ENCODE data around the gene FCAR.

GRCh38 chr19:54851353-54851752 lies 22.7 kb upstream of the FCAR start:
- TF ChIP-seq ATF3 (IDR thresholded peaks at IDR 0.05) = no peak
- TF ChIP-seq RAD21 (IDR thresholded peaks at IDR 0.05) = no peak
- TF ChIP-seq, protein P1, sequence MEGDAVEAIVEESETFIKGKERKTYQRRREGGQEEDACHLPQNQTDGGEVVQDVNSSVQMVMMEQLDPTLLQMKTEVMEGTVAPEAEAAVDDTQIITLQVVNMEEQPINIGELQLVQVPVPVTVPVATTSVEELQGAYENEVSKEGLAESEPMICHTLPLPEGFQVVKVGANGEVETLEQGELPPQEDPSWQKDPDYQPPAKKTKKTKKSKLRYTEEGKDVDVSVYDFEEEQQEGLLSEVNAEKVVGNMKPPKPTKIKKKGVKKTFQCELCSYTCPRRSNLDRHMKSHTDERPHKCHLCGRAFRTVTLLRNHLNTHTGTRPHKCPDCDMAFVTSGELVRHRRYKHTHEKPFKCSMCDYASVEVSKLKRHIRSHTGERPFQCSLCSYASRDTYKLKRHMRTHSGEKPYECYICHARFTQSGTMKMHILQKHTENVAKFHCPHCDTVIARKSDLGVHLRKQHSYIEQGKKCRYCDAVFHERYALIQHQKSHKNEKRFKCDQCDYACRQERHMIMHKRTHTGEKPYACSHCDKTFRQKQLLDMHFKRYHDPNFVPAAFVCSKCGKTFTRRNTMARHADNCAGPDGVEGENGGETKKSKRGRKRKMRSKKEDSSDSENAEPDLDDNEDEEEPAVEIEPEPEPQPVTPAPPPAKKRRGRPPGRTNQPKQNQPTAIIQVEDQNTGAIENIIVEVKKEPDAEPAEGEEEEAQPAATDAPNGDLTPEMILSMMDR (IDR thresholded peaks at IDR 0.05; ENCODE audit: low read depth, low read length, missing input control) = no peak
- no peak for TF ChIP-seq REST (IDR thresholded peaks at IDR 0.05)
- no peak for TF ChIP-seq JUND (IDR thresholded peaks at IDR 0.05)
- TF ChIP-seq RXRA (IDR thresholded peaks at IDR 0.05) = no peak
- TF ChIP-seq YY1 (IDR thresholded peaks at IDR 0.05) = no peak
- no peak for TF ChIP-seq MAX (IDR thresholded peaks at IDR 0.05)
- no peak for TF ChIP-seq TAF1 (conservative IDR thresholded peaks at IDR 0.05)
- TF ChIP-seq SP1 (IDR thresholded peaks at IDR 0.05) = no peak
- no peak for TF ChIP-seq GABPA (IDR thresholded peaks at IDR 0.05 in 1 of 2, conservative IDR thresholded peaks at IDR 0.05 in 1 of 2)
- no peak for TF ChIP-seq EGR1 (IDR thresholded peaks at IDR 0.05; ENCODE audit: low read depth in 2 of 2)
